ENCODE measurements around the gene DMKN.

The DMKN gene

GRCh38 chr19:35533822-35534392 lies 20.5 kb upstream of the DMKN start:
- DNase-seq (ENCODE audit: insufficient read length): no peak

GRCh38 chr19:35533201-35533821 lies 19.9 kb upstream of the DMKN start, which contains the start of gene GAPDHS:
Gene GAPDHS (plus strand): TSS chr19:35533456. CDS start chr19:35533528, 72 bp downstream.
- FAIRE-seq (no peak), DNase-seq (ENCODE audit: insufficient read length) (no peak)

More at GRCh38 chr19:35533822-35534392, 20.5 kb upstream of the DMKN start:
- TF ChIP-seq POLR2AphosphoS5 (IDR thresholded peaks at IDR 0.05; ENCODE audit: low read depth, low read length) (no peak), POLR2A (IDR thresholded peaks at IDR 0.05; ENCODE audit: low read depth, low read length) (no peak), TAF1 (IDR thresholded peaks at IDR 0.05; ENCODE audit: borderline replicate concordance, low read depth, low read length) (no peak)
- no peak for FAIRE-seq

GRCh38 chr19:35531291-35531690 lies 17.8 kb upstream of the DMKN start:
- no peak for TF ChIP-seq POLR2AphosphoS5 (IDR thresholded peaks at IDR 0.05; ENCODE audit: low read depth, low read length)
- no peak for TF ChIP-seq TAF1 (IDR thresholded peaks at IDR 0.05; ENCODE audit: borderline replicate concordance, low read depth, low read length)
- no peak for TF ChIP-seq POLR2A (IDR thresholded peaks at IDR 0.05; ENCODE audit: low read depth, low read length)
- DNase-seq (ENCODE audit: insufficient read length) (no peak), FAIRE-seq (no peak)

More at GRCh38 chr19:35533201-35533821, 19.9 kb upstream of the DMKN start, which contains the start of gene GAPDHS:
- TF ChIP-seq TAF1 (IDR thresholded peaks at IDR 0.05; ENCODE audit: borderline replicate concordance, low read depth, low read length): no peak
- TF ChIP-seq POLR2AphosphoS5 (IDR thresholded peaks at IDR 0.05; ENCODE audit: low read depth, low read length): no peak
- TF ChIP-seq POLR2A (IDR thresholded peaks at IDR 0.05; ENCODE audit: low read depth, low read length): no peak

- no peak for FAIRE-seq
- no peak for TF ChIP-seq POLR2A (IDR thresholded peaks at IDR 0.05; ENCODE audit: low read depth, low read length)
- DNase-seq (ENCODE audit: insufficient read length): no peak
Measured at GRCh38 chr19:35529241-35530218, 16.1 kb upstream of the DMKN start.

GRCh38 chr19:35528218-35529038 lies 15.0 kb upstream of the DMKN start, which contains the start of gene SBSN:
Gene SBSN (minus strand): TSS chr19:35528311. CDS start chr19:35528281, 30 bp downstream.
- DNase-seq (ENCODE audit: insufficient read length): no peak
- TF ChIP-seq POLR2AphosphoS5 (IDR thresholded peaks at IDR 0.05; ENCODE audit: low read depth, low read length) (no peak), POLR2A (IDR thresholded peaks at IDR 0.05; ENCODE audit: low read depth, low read length) (no peak), TAF1 (IDR thresholded peaks at IDR 0.05; ENCODE audit: borderline replicate concordance, low read depth, low read length) (no peak)
- FAIRE-seq: no peak

GRCh38 chr19:35525873-35526272 lies 12.4 kb upstream of the DMKN start:
- FAIRE-seq (no peak), DNase-seq (ENCODE audit: insufficient read length) (no peak)
- TF ChIP-seq POLR2A (IDR thresholded peaks at IDR 0.05; ENCODE audit: low read depth, low read length) (no peak), TAF1 (IDR thresholded peaks at IDR 0.05; ENCODE audit: borderline replicate concordance, low read depth, low read length) (no peak)

GRCh38 chr19:35524181-35524837 lies 10.9 kb upstream of the DMKN start:
- FAIRE-seq (no peak), DNase-seq (ENCODE audit: insufficient read length) (no peak)
- no peak for TF ChIP-seq POLR2A (IDR thresholded peaks at IDR 0.05; ENCODE audit: low read depth, low read length)
- no peak for TF ChIP-seq TAF1 (IDR thresholded peaks at IDR 0.05; ENCODE audit: borderline replicate concordance, low read depth, low read length)
- TF ChIP-seq POLR2AphosphoS5 (IDR thresholded peaks at IDR 0.05; ENCODE audit: low read depth, low read length): no peak

- DNase-seq (ENCODE audit: insufficient read length) (no peak), FAIRE-seq (no peak)
- TF ChIP-seq TAF1 (IDR thresholded peaks at IDR 0.05; ENCODE audit: borderline replicate concordance, low read depth, low read length) (no peak), POLR2A (IDR thresholded peaks at IDR 0.05; ENCODE audit: low read depth, low read length) (no peak), POLR2AphosphoS5 (IDR thresholded peaks at IDR 0.05; ENCODE audit: low read depth, low read length) (no peak)
Measured at GRCh38 chr19:35522745-35523327, 9.4 kb upstream of the DMKN start.

- FAIRE-seq (no peak), DNase-seq (ENCODE audit: insufficient read length) (no peak)
- no peak for TF ChIP-seq POLR2A (IDR thresholded peaks at IDR 0.05; ENCODE audit: low read depth, low read length)
- TF ChIP-seq POLR2AphosphoS5 (IDR thresholded peaks at IDR 0.05; ENCODE audit: low read depth, low read length): no peak
- no peak for TF ChIP-seq TAF1 (IDR thresholded peaks at IDR 0.05; ENCODE audit: borderline replicate concordance, low read depth, low read length)
Measured at GRCh38 chr19:35521124-35521743, 7.8 kb upstream of the DMKN start.

GRCh38 chr19:35519291-35519690 lies 5.8 kb upstream of the DMKN start:
- TF ChIP-seq POLR2AphosphoS5 (IDR thresholded peaks at IDR 0.05; ENCODE audit: low read depth, low read length): no peak
- TF ChIP-seq POLR2A (IDR thresholded peaks at IDR 0.05; ENCODE audit: low read depth, low read length): no peak
- no peak for TF ChIP-seq TAF1 (IDR thresholded peaks at IDR 0.05; ENCODE audit: borderline replicate concordance, low read depth, low read length)
- DNase-seq (ENCODE audit: insufficient read length): no peak
- FAIRE-seq: no peak

Measured in GM12892 (cell line).